8988T (cell line): ENCODE measurements around the gene ABL1.
A peak's percentile ranks its signal among the peaks of the same experiment; 100 is the strongest.

Experiments
- DNase-seq: peaks from one replicate; pipeline ENCODE4 v3.0.0; 2011

ABL1 gene

DNA sequence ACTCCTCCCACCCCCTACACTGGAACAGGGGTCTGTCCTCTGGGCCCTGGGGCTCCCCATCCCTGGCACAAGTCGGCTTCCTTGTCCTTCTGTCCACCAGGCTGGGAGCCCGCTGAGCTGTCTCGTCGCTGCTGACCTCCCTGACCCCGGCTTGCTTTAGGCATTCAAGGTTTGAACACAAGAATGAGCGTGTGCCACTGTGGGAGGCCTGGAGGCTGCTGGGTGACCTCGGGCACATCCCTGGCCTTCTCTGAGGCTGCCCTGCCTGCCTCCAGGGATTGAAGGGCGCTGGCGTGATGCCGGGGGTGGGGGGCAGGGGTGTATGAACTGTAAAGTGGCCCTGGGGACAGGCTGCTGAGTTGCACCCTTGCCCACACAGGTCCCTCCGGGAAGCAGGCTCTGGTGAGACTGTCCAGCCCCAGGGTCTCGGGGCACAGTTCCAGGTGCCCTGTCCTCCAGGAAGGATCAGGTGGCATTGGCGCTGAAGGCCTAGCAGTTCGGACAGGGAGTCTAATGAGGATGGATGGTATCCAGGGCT is 85.8 kb downstream of the ABL1 start:
- DNase-seq, result no peak

- no peak for DNase-seq
Observed at GRCh38 chr9:130921300-130921988, 86.4 kb downstream of the ABL1 start.

- no peak for DNase-seq
Observed at GRCh38 chr9:130921989-130922892, 87.2 kb downstream of the ABL1 start.

DNA sequence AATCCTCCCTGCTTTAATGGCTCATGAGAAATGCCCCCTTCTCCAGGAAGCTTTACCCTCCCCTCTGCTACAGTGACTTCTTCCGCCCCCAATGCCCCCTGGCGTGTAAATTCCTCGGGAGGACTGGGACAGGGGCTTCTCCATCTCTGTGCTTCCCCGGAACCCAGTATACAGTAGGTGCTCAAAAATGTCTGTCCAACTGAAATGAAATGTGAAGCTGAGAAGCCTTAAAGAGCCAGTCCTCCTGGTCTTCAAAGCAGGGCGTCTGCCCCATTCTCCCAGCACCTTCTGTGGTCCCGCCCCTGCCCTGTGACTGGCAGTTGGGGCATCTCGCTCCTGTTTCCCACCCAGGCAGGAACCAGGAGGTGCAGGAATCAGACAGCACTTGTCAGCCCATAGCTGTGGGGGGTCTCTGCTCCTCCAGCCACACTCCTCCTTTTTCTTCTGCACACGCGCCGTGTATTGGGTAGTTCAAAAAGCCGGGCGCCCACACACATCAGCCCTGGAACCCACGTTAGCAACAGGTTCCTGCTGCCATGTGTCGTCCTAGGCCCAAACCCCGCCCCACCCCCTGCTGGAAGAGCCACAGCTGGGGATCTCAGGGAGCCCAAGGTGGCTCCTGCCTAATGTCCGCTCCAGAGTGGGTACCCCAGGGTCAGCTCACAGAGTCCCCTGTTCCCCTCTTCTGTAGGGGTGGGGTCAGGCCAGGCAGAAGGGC is 88.0 kb downstream of the ABL1 start:
- DNase-seq, result no peak

GRCh38 chr9:130923611-130924447 is 88.8 kb downstream of the ABL1 start:
- no peak for DNase-seq

DNA sequence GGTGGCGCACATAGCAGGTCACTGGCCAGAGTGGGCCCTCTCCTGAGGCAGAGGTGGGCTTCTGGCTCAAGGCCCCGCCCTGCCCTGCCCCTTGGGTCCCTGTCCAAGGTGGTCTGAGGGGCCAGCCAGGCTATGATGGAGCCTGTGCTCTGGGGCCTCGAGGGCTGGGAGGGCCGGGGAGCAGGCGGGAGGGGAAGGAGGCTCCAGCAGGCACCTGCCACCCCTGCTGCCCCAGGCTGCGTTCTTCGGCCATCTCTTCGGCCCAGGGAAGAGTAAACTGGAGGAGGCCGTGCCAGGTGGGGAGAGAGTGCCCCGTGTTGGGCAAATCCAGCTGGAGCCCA is 89.4 kb downstream of the ABL1 start:
- DNase-seq, result no peak

DNA sequence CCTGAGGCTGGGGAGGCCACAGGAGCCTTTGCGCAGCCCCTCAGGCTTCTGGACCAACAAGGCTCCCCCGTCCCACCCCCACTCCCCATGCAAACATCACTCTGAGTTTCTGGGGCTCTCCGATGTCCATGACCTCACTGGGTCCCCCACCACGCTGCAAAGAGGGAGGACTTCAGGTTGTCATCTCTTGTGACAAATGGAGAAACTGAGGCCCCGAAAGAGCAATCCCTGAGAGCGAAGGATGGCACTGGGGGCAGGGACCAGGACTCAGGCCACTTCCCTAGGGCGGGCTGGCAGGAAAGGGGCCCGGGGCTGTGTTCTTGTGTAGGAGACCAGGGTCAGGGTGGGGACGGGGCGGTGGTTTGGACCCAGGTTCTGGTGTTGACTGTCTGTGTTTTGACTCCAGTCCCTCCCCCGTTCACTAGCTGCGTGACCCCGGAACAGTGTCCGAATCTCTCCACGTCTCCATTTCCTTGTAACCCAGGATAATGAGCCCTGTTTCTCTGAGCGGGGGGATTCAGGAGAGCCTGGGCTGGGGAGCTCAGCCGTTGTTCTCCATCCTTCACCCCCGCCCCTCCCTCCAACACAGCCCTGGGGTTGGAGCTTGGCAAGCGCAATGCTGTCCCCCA is 90.1 kb downstream of the ABL1 start:
- no peak for DNase-seq

- no peak for DNase-seq
Observed at GRCh38 chr9:130927338-130927737, 92.3 kb downstream of the ABL1 start.

DNA sequence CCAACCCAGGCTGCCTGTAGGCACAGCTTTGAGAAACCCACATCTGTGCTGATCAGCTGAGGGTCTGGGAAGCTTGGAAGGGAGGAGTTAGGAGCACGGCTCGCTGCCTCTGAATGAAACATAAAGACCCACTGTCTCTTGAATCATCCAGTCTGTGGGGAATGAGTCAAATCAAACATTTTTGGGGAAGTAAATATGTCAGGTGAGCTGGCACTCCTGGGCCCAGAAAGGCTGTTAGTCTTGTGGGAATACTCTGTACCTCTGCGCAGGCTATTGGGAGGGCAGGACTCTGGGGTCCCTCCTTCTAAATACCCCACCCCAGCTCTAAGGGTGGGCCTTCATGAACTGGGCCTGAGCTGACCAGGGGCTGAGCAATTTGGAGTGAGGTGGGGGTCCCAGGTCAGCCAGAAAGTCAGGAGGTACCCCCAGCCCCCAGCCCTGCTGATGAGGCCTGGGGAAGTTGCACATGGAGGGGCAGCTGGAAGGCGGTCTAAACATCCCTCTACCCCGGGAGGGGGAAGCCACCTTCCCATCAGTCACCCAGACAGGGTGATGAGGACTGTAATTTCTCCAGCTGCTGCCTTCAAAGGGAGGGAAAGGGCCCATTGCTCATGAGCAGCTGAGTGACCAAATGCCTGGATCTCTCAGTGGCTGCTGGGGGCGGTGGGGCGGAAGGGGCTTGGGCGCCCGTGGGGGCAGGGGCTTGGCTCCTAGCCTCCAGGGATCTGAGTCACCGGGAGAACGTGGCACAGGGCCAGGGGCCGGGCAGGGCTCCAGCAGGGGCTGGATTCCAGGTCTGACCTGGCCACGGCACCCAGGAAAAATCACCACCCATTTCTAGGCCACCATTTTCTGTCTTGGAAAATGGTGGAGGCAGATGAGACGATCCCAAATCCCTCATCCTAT is 93.2 kb downstream of the ABL1 start:
- DNase-seq, result peak; percentile 82

DNA sequence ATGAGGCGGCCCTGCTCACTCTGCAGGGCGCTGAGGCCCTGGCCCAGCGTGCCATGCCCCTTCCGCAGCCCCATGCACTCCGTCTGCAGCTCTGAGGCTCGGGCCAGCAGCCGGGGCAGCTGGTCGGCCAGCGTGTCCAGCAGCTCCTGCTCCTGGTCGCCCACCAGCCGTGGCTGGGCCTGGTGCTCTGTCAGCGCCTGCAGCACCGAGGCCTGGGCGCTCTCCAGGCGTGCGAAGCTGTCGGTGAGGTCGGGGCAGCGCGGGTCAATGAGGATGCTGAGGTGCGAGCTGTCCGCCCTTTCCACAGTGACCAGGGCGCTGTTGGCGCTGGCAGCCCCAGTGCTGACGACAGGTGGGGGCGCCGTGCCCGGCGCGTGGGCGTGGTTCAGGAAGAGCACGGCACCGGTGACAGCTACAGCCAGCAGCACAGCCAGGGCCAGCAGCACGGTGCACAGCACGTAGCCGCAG is 94.6 kb downstream of the ABL1 start:
- DNase-seq, result no peak

DNA sequence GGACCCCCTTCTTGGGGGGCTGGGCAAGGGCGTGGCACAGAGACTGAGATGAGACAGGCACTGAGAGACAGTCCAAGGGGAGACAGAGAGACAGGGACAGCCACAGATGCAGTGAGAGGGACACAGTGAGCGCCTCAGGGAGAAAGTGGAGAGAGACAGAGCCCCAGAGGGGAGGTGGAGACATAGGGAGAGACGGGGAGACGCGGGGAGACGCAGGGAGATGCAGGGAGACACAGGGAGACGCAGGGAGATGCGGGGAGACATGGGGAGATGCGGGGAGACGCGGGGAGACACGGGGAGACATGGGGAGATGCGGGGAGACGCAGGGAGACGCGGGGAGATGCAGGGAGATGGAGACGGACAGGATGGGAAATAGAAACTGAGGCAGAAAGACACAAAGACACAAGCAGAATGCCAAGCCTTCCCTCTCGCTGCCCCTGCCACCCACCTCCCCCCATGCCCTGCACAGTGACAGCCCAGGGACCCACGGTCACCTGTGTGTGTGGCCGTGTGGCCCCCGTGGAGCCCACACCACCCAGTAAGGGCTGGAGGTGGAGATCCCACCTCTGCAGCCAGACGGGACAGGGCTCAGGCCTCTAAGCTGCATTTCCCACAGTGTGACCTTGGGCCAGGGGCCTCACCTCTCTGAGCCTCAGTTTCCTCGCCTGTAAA is 95.2 kb downstream of the ABL1 start:
- DNase-seq, result no peak

DNA sequence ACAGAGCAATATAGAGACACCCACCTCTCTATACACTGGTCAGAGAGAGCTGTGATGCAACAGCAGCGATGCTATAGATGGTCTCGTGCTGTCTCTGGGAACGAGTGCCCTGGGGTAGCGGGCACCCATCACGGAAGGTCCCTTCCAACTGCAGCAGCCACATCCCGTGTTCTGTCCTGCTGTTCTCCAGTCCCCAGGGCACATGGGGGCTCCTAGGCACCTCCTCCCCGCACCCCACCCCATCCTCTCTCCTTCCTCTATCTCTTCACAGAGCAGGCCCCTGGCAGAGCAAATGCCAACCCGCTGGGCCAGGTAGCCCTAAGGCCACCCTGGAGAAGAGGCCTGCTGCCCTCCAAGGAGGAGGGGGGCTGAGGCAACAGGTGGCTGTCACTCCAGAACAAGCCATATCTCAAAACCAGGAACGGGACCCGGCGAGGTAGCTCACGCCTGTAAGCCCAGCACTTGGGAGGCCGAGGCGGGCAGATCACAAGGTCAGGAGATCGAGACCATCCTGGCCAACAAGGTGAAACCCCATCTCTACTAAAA is 95.8 kb downstream of the ABL1 start:
- no peak for DNase-seq

DNA sequence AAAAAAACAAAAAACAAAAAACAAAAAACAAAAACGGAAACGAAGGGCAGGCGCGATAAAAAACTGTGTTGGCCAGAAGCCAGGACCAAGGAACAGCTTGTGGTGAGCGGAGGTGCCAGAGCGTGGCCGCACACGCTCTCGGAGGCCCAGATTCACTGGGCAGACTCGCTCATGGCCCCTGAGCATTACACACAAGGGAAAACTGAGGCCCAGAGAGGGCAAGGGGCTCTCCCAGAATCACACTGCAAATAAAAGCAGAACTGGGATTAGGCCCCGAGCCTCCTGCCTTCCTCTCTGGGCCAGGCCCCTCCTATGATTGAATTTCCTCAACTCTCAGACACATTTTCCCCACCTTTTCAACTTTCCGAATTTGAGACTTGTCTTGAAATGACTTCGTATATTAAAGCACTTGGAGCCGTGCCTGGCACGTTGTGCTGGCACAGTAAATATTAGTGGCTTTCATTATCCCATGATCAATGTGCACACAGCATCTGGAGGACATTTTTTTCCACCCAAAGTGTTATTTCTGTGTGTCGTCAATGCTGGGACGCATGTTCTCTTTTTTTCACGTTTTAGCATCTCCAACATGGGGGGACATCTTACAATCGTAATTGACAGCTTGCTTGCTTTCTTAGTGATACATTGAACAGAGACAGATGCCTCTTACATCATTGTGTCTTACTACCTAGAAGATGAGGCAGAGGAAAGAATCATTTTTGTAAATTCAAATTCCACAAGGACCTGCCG is 96.6 kb downstream of the ABL1 start:
- no peak for DNase-seq

DNA sequence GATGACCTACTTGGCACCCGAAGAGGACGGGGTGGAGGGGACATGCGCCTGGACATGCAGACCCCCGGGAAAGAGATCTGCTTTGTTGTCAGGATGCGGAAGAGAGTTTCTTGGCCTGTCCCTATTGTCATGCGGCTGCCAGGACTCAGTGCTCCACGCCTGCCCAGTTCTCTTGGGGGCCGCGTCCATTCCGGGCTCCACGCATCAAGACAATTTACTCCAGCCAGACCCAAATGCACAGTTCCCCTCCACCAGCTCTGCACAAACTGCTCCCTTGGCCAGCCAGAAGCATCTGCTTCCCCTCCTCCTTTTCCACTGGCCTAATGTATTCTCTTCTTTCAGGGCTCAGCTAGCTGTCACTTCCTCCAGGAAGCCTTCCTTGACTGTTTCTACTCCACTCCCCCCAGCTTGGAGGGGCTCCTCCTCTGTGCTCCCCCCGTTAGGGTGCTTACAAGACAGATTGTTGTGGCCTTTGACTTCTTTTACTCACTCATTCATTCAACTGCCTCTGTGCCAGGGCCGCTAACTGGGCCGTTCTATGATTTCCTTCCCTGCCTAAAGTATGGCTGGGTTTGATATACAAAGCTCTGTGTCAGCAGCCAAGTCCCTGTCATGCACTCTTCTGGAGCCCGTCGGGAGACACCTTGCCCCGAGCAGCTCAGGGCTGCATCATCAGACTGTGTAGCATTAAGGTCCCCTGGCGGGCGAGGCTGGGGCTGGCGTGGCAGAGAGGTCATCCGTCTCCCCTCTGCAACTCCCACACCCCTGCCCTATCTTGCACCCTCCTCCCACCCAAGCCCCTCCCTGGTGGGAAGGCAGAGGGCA is 97.4 kb downstream of the ABL1 start:
- DNase-seq, result peak; percentile 87

- DNase-seq, result peak; percentile 78
Observed at GRCh38 chr9:130933114-130934046, 98.3 kb downstream of the ABL1 start.

GRCh38 chr9:130934246-130934645 is 99.2 kb downstream of the ABL1 start:
- no peak for DNase-seq
